Measurements from ENCODE around the gene IL1RAPL1.

Gene IL1RAPL1

DNA sequence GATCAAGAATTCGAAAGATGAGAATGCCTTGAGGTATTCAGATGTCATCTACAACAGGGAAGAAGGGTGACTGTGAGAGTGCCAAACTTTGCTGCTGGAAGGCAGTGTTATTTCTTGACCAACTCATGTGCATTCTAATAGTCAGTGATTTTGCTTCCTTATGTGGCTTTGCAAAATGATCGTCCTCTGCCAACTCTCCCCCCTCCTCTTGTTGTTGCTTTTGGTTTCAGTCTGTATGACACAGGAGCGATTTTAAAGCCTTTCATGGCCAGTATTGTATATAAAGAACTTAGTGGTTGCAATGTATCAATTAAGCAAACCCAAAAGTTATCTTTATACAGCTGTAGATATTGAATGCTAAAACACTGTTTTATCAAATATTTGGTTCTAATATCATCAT lies 379.1 kb downstream of the IL1RAPL1 start:
- no peak for TF ChIP-seq PPARA (CRISPR knock-in tag; IDR thresholded peaks at IDR 0.05; ENCODE audit: borderline replicate concordance)
- no peak for ATAC-seq

DNA sequence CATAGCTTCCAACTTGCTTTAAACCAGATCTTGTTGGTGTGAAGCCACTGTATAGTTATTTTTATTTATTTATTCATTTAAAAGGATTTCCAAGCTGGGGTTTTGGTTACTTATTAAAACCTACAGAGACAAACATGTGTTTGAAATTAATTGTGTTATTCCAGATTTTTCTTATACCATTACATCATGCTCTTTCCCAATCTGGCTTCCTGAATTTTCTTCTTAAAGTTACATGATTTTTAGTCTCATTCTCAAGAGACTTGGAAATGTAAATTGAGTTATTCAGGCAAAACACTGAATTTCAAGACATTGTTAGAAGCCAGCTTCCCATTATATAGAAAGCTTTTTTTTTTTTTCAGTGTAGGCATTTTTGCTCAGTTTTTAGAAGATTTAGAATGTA lies 381.9 kb downstream of the IL1RAPL1 start:
- TF ChIP-seq ZC3H10 (CRISPR knock-in tag; IDR thresholded peaks at IDR 0.05) (no peak), ZNF70 (CRISPR knock-in tag; IDR thresholded peaks at IDR 0.05) (no peak), TCF4 (CRISPR knock-in tag; IDR thresholded peaks at IDR 0.05; ENCODE audit: borderline replicate concordance) (no peak), ISL1 (CRISPR knock-in tag; IDR thresholded peaks at IDR 0.05) (no peak), CSDC2 (CRISPR knock-in tag; IDR thresholded peaks at IDR 0.05) (no peak), OSR1 (CRISPR knock-in tag; IDR thresholded peaks at IDR 0.05) (no peak), PPARA (CRISPR knock-in tag; IDR thresholded peaks at IDR 0.05; ENCODE audit: borderline replicate concordance) (no peak), ZNF565 (CRISPR knock-in tag; conservative IDR thresholded peaks at IDR 0.05; ENCODE audit: low read depth) (no peak), GLIS3 (CRISPR knock-in tag; IDR thresholded peaks at IDR 0.05) (no peak), BACH2 (CRISPR knock-in tag; IDR thresholded peaks at IDR 0.05; ENCODE audit: borderline replicate concordance) (no peak), ZFP30 (CRISPR knock-in tag; IDR thresholded peaks at IDR 0.05) (no peak), SNAI2 (CRISPR knock-in tag; IDR thresholded peaks at IDR 0.05) (no peak), RARB (CRISPR knock-in tag; IDR thresholded peaks at IDR 0.05) (no peak), ZFP3 (CRISPR knock-in tag; IDR thresholded peaks at IDR 0.05) (no peak), ZNF8 (CRISPR knock-in tag; IDR thresholded peaks at IDR 0.05) (no peak), ESRRG (CRISPR knock-in tag; IDR thresholded peaks at IDR 0.05) (no peak)
- TF ChIP-seq, protein P1, sequence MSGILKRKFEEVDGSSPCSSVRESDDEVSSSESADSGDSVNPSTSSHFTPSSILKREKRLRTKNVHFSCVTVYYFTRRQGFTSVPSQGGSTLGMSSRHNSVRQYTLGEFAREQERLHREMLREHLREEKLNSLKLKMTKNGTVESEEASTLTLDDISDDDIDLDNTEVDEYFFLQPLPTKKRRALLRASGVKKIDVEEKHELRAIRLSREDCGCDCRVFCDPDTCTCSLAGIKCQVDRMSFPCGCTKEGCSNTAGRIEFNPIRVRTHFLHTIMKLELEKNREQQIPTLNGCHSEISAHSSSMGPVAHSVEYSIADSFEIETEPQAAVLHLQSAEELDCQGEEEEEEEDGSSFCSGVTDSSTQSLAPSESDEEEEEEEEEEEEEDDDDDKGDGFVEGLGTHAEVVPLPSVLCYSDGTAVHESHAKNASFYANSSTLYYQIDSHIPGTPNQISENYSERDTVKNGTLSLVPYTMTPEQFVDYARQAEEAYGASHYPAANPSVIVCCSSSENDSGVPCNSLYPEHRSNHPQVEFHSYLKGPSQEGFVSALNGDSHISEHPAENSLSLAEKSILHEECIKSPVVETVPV (CRISPR knock-in tag; IDR thresholded peaks at IDR 0.05): no peak
- TF ChIP-seq, protein P2, sequence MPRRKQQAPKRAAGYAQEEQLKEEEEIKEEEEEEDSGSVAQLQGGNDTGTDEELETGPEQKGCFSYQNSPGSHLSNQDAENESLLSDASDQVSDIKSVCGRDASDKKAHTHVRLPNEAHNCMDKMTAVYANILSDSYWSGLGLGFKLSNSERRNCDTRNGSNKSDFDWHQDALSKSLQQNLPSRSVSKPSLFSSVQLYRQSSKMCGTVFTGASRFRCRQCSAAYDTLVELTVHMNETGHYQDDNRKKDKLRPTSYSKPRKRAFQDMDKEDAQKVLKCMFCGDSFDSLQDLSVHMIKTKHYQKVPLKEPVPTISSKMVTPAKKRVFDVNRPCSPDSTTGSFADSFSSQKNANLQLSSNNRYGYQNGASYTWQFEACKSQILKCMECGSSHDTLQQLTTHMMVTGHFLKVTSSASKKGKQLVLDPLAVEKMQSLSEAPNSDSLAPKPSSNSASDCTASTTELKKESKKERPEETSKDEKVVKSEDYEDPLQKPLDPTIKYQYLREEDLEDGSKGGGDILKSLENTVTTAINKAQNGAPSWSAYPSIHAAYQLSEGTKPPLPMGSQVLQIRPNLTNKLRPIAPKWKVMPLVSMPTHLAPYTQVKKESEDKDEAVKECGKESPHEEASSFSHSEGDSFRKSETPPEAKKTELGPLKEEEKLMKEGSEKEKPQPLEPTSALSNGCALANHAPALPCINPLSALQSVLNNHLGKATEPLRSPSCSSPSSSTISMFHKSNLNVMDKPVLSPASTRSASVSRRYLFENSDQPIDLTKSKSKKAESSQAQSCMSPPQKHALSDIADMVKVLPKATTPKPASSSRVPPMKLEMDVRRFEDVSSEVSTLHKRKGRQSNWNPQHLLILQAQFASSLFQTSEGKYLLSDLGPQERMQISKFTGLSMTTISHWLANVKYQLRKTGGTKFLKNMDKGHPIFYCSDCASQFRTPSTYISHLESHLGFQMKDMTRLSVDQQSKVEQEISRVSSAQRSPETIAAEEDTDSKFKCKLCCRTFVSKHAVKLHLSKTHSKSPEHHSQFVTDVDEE (CRISPR knock-in tag; IDR thresholded peaks at IDR 0.05): no peak
- TF ChIP-seq, protein P3, sequence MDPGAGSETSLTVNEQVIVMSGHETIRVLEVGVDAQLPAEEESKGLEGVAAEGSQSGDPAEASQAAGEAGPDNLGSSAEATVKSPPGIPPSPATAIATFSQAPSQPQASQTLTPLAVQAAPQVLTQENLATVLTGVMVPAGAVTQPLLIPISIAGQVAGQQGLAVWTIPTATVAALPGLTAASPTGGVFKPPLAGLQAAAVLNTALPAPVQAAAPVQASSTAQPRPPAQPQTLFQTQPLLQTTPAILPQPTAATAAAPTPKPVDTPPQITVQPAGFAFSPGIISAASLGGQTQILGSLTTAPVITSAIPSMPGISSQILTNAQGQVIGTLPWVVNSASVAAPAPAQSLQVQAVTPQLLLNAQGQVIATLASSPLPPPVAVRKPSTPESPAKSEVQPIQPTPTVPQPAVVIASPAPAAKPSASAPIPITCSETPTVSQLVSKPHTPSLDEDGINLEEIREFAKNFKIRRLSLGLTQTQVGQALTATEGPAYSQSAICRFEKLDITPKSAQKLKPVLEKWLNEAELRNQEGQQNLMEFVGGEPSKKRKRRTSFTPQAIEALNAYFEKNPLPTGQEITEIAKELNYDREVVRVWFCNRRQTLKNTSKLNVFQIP (CRISPR knock-in tag; IDR thresholded peaks at IDR 0.05; ENCODE audit: borderline replicate concordance, low read depth): no peak
- TF ChIP-seq, protein P4, sequence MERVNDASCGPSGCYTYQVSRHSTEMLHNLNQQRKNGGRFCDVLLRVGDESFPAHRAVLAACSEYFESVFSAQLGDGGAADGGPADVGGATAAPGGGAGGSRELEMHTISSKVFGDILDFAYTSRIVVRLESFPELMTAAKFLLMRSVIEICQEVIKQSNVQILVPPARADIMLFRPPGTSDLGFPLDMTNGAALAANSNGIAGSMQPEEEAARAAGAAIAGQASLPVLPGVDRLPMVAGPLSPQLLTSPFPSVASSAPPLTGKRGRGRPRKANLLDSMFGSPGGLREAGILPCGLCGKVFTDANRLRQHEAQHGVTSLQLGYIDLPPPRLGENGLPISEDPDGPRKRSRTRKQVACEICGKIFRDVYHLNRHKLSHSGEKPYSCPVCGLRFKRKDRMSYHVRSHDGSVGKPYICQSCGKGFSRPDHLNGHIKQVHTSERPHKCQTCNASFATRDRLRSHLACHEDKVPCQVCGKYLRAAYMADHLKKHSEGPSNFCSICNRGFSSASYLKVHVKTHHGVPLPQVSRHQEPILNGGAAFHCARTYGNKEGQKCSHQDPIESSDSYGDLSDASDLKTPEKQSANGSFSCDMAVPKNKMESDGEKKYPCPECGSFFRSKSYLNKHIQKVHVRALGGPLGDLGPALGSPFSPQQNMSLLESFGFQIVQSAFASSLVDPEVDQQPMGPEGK (CRISPR knock-in tag; IDR thresholded peaks at IDR 0.05; ENCODE audit: borderline replicate concordance): no peak
- ATAC-seq: no peak

DNA sequence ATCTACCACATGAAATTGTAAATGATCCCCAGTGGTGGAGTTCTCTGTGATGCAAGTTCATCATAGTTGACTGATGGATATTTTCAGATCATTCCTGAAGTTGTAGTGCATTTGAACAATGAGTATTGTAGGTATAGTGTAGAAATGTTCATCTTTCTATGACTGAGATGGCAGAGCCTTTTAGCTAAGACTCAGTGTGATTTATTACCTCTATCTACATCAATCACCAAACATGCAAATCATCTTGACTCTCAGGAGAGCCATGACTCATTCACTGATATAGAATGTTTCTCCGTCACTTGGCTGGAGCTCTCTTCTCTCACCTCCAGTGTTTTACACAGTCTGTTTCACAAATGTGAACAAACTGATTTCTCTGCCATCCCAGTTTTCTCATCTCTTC lies 392.6 kb downstream of the IL1RAPL1 start:
- no peak for ATAC-seq
- TF ChIP-seq ESRRG (CRISPR knock-in tag; IDR thresholded peaks at IDR 0.05) (no peak), TCF4 (CRISPR knock-in tag; IDR thresholded peaks at IDR 0.05; ENCODE audit: borderline replicate concordance) (no peak), CSDC2 (CRISPR knock-in tag; IDR thresholded peaks at IDR 0.05) (no peak), ZC3H10 (CRISPR knock-in tag; IDR thresholded peaks at IDR 0.05) (no peak), SNAI2 (CRISPR knock-in tag; IDR thresholded peaks at IDR 0.05) (no peak), OSR1 (CRISPR knock-in tag; IDR thresholded peaks at IDR 0.05) (no peak)
- TF ChIP-seq, protein P4 (CRISPR knock-in tag; IDR thresholded peaks at IDR 0.05; ENCODE audit: borderline replicate concordance): no peak

Measured in SK-N-SH treated with all-trans-retinoic acid at 6 μM for 48 hours (cell line).